Stimulated activated CD8-positive, alpha-beta memory T cell treated with anti-CD3 and anti-CD28 coated beads, Interleukin-4, amount 100 ng/mL, for 1 hour (primary cell): ENCODE data around the gene PDHB.
"Not testable (repeated sequence)": the region's sequence is repeated elsewhere in the genome, so short reads cannot be mapped to it uniquely, and the experiment has no call there.

Source experiments
- DNase-seq, 2 donors: peaks; one replicate each; pipeline ENCODE4 v3.0.0-alpha.2; 2020; ENCODE audit warnings: low read depth in 2 of 2, low spot score in 1 of 2

Gene PDHB

GRCh38 chr3:58440996-58441355 is 7.3 kb upstream of the PDHB start:
- DNase-seq = not testable (repeated sequence)

- DNase-seq = not testable (repeated sequence)
Measured at GRCh38 chr3:58437276-58437675, 3.6 kb upstream of the PDHB start.

GRCh38 chr3:58434990-58435389 is 1.4 kb upstream of the PDHB start:
- DNase-seq = no peak

- DNase-seq = no peak
Measured at GRCh38 chr3:58434511-58434910, 879 bp upstream of the PDHB start.

GRCh38 chr3:58434168-58434504 is 504 bp upstream of the PDHB start:
- no peak for DNase-seq

GRCh38 chr3:58432905-58433304 is 727 bp downstream of the PDHB start:
- DNase-seq = no peak

- DNase-seq = no peak
Measured at GRCh38 chr3:58429657-58430056, 4.0 kb downstream of the PDHB start.

GRCh38 chr3:58427661-58428361 is 5.8 kb downstream of the PDHB start:
- no peak for DNase-seq

- DNase-seq = no peak
Measured at GRCh38 chr3:58425782-58426181, 7.8 kb downstream of the PDHB start.

- DNase-seq = no peak
Measured at GRCh38 chr3:58424613-58425012, 9.0 kb downstream of the PDHB start.

GRCh38 chr3:58422756-58423325 is 10.8 kb downstream of the PDHB start:
- DNase-seq = no peak

GRCh38 chr3:58421004-58421403 is 12.6 kb downstream of the PDHB start:
- DNase-seq = no peak

GRCh38 chr3:58419780-58420507 is 13.7 kb downstream of the PDHB start:
- DNase-seq = no peak

- DNase-seq = no peak
Measured at GRCh38 chr3:58418227-58418626, 15.4 kb downstream of the PDHB start.

- no peak for DNase-seq
Measured at GRCh38 chr3:58417075-58417474, 16.6 kb downstream of the PDHB start.

- DNase-seq = no peak
Measured at GRCh38 chr3:58416191-58416590, 17.4 kb downstream of the PDHB start.

GRCh38 chr3:58414538-58415197 is 19.0 kb downstream of the PDHB start:
- DNase-seq = no peak

- DNase-seq = no peak
Measured at GRCh38 chr3:58411851-58412830, 21.5 kb downstream of the PDHB start.

GRCh38 chr3:58411036-58411435 is 22.6 kb downstream of the PDHB start:
- DNase-seq = no peak

GRCh38 chr3:58409663-58410062 is 24.0 kb downstream of the PDHB start:
- no peak for DNase-seq

GRCh38 chr3:58408906-58409305 is 24.7 kb downstream of the PDHB start:
- no peak for DNase-seq
